ENCODE data around the gene TREML2.

The TREML2 gene

GRCh38 chr6:41232667-41233066, 31.7 kb upstream of the TREML2 start:
- H3K36me3 ChIP-seq (replicated peaks; ENCODE audit: insufficient read depth, low read length), result no peaks in the 10 kb centered on the region
- no peak for TF ChIP-seq EZH2 (optimal IDR thresholded peaks at IDR 0.05; ENCODE audit: low read depth, low read length)
- TF ChIP-seq EZH2phosphoT487 (IDR thresholded peaks at IDR 0.05; ENCODE audit: low read length), result no peak
- no peak for TF ChIP-seq CTCF (IDR thresholded peaks at IDR 0.05; ENCODE audit: low read length)
- H3K79me2 ChIP-seq (ENCODE audit: low read length), result no peaks in the 10 kb centered on the region
- H3K9me2 ChIP-seq (replicated peaks; ENCODE audit: insufficient read depth, low read length), result no peaks in the 10 kb centered on the region
- H3K9ac ChIP-seq (ENCODE audit: low read length), result no peak overlapping the region
- H3K4me2 ChIP-seq (ENCODE audit: low read depth, low read length), result no peak overlapping the region
- H4K20me1 ChIP-seq (ENCODE audit: insufficient read depth, low read length), result no peaks in the 10 kb centered on the region
- no peak for DNase-seq
- no peak overlapping the region for H3K4me3 ChIP-seq (ENCODE audit: low read length)
- H3K27me3 ChIP-seq (replicated peaks; ENCODE audit: insufficient read depth, low read length), result no peaks in the 10 kb centered on the region
- no peaks in the 10 kb centered on the region for H3F3A ChIP-seq (ENCODE audit: insufficient read depth, low read length)
- no peak overlapping the region for H2AFZ ChIP-seq (ENCODE audit: low read length)
- H3K27ac ChIP-seq (ENCODE audit: low read length), result no peak overlapping the region
- H3K4me1 ChIP-seq (ENCODE audit: low read length), result no peaks in the 10 kb centered on the region
- no peaks in the 10 kb centered on the region for H3K9me3 ChIP-seq (replicated peaks; ENCODE audit: insufficient read depth, low read length)

- Histone ChIP-seq H2AFZ (ENCODE audit: low read length) (no peak overlapping the region), H3K27ac (ENCODE audit: low read length) (no peak overlapping the region), H3K79me2 (ENCODE audit: low read length) (no peaks in the 10 kb centered on the region), H3F3A (ENCODE audit: insufficient read depth, low read length) (no peaks in the 10 kb centered on the region), H3K9me2 (replicated peaks; ENCODE audit: insufficient read depth, low read length) (no peaks in the 10 kb centered on the region), H3K9ac (ENCODE audit: low read length) (no peak overlapping the region), H3K4me2 (ENCODE audit: low read depth, low read length) (no peak overlapping the region), H3K36me3 (replicated peaks; ENCODE audit: insufficient read depth, low read length) (no peaks in the 10 kb centered on the region), H3K4me3 (ENCODE audit: low read length) (no peak overlapping the region), H3K4me1 (ENCODE audit: low read length) (no peaks in the 10 kb centered on the region), H3K27me3 (replicated peaks; ENCODE audit: insufficient read depth, low read length) (no peaks in the 10 kb centered on the region), H3K9me3 (replicated peaks; ENCODE audit: insufficient read depth, low read length) (no peaks in the 10 kb centered on the region), H4K20me1 (ENCODE audit: insufficient read depth, low read length) (no peaks in the 10 kb centered on the region)
- no peak for TF ChIP-seq EZH2 (optimal IDR thresholded peaks at IDR 0.05; ENCODE audit: low read depth, low read length)
- no peak for TF ChIP-seq CTCF (IDR thresholded peaks at IDR 0.05; ENCODE audit: low read length)
- no peak for TF ChIP-seq EZH2phosphoT487 (IDR thresholded peaks at IDR 0.05; ENCODE audit: low read length)
- DNase-seq, result no peak
Measured at GRCh38 chr6:41231246-41231645, 30.3 kb upstream of the TREML2 start.

GRCh38 chr6:41229721-41230120, 28.8 kb upstream of the TREML2 start:
- H4K20me1 ChIP-seq (ENCODE audit: insufficient read depth, low read length), result no peaks in the 10 kb centered on the region
- no peak overlapping the region for H2AFZ ChIP-seq (ENCODE audit: low read length)
- no peaks in the 10 kb centered on the region for H3K4me1 ChIP-seq (ENCODE audit: low read length)
- no peaks in the 10 kb centered on the region for H3K27me3 ChIP-seq (replicated peaks; ENCODE audit: insufficient read depth, low read length)
- no peak overlapping the region for H3K9ac ChIP-seq (ENCODE audit: low read length)
- H3F3A ChIP-seq (ENCODE audit: insufficient read depth, low read length), result no peaks in the 10 kb centered on the region
- no peaks in the 10 kb centered on the region for H3K9me2 ChIP-seq (replicated peaks; ENCODE audit: insufficient read depth, low read length)
- no peaks in the 10 kb centered on the region for H3K79me2 ChIP-seq (ENCODE audit: low read length)
- H3K4me3 ChIP-seq (ENCODE audit: low read length), result no peak overlapping the region
- no peaks in the 10 kb centered on the region for H3K9me3 ChIP-seq (replicated peaks; ENCODE audit: insufficient read depth, low read length)
- H3K36me3 ChIP-seq (replicated peaks; ENCODE audit: insufficient read depth, low read length), result no peaks in the 10 kb centered on the region
- no peak overlapping the region for H3K4me2 ChIP-seq (ENCODE audit: low read depth, low read length)
- H3K27ac ChIP-seq (ENCODE audit: low read length), result no peak overlapping the region
- no peak for TF ChIP-seq EZH2phosphoT487 (IDR thresholded peaks at IDR 0.05; ENCODE audit: low read length)
- no peak for TF ChIP-seq EZH2 (optimal IDR thresholded peaks at IDR 0.05; ENCODE audit: low read depth, low read length)
- TF ChIP-seq CTCF (IDR thresholded peaks at IDR 0.05; ENCODE audit: low read length), result no peak
- no peak for DNase-seq

Measured in MM.1S (cell line).